Type B pancreatic cell (in vitro differentiated cells): ENCODE data around the gene TEAD1. TPM values are rescaled to one million over a fixed set of nuclear protein-coding genes. Genes with fewer than 3 reads are reported as not detected.

Source experiments
- DNase-seq: peaks from one replicate; pipeline ENCODE4 v3.0.0; 2021; ENCODE audit warnings: mixed read lengths; ENCODE audit not compliant: unreplicated experiment; ENCODE audit errors: extremely low spot score
- H3K27ac Mint-ChIP-seq: 2 replicates; pipeline ENCODE4 v1.8.0; 2021; ENCODE audit warnings: mild to moderate bottlenecking, mixed read lengths
- H3K27me3 Mint-ChIP-seq: 2 replicates; pipeline ENCODE4 v1.8.0; 2021; ENCODE audit warnings: mixed read lengths
- H3K36me3 Mint-ChIP-seq: 2 replicates; pipeline ENCODE4 v1.8.0; 2021; ENCODE audit warnings: mixed read lengths
- H3K4me1 Mint-ChIP-seq: one replicate; pipeline ENCODE4 v1.8.0; 2021; ENCODE audit warnings: mixed read lengths; ENCODE audit not compliant: unreplicated experiment
- H3K4me3 Mint-ChIP-seq: 2 replicates; pipeline ENCODE4 v1.8.0; 2021; ENCODE audit warnings: mild to moderate bottlenecking, mixed read lengths
- H3K9me3 Mint-ChIP-seq: 2 replicates; pipeline ENCODE4 v1.8.0; 2021; ENCODE audit warnings: mixed read lengths
- CTCF ChIP-seq: fragments of 200-600 bp; sonication (generic); conservative IDR thresholded peaks from 2 replicates; pipeline ENCODE4 v1.5.0; 2021; ENCODE audit warnings: antibody characterized with exemption, mild to moderate bottlenecking
- total RNA-seq: library from RNA; stranded (reverse); gene quantifications from 2 replicates; pipeline ENCODE4 v1.2.1, GENCODE V29; 2021; ENCODE audit warnings: low replicate concordance

TEAD1 gene
- total RNA-seq, 1 donor from 2014 or later, result 91.8 TPM

DNA sequence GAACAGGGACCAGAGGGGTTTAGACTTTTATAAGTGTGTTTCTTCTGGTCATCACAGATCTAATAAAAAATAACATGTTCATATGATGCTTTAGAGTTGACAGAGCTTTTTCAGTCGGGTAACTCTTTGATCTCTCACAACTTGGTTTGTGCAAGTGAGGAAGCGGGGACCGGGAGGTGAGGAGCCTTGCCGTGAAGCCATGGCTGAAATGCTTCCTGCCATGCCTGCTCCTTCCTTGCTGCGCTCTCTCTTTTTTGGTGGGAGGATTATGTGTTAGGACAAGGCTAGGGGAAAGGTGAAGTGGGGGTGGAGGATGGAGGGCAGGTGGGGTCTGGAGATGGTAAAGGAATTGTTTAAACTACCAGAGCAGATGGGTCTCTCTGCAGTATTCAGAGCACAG is 23.8 kb downstream of the TEAD1 start:
- DNase-seq, result no peak
- no peak for TF ChIP-seq CTCF
- no peaks in the 10 kb centered on the region for H3K9me3 Mint-ChIP-seq
- peaks cover 8% of the 10 kb centered on the region for H3K36me3 Mint-ChIP-seq
- H3K27ac Mint-ChIP-seq, result peak overlapping the region; percentile 86
- no peaks in the 10 kb centered on the region for H3K27me3 Mint-ChIP-seq
- H3K4me1 Mint-ChIP-seq, result peaks cover 86% of the 10 kb centered on the region
- peak overlapping the region; percentile 57 for H3K4me3 Mint-ChIP-seq

- peaks cover 14% of the 10 kb centered on the region for H3K36me3 Mint-ChIP-seq
- no peak for DNase-seq
These were observed 27.8 kb downstream of the TEAD1 start for GRCh38 chr11:12701811-12702592.

DNA sequence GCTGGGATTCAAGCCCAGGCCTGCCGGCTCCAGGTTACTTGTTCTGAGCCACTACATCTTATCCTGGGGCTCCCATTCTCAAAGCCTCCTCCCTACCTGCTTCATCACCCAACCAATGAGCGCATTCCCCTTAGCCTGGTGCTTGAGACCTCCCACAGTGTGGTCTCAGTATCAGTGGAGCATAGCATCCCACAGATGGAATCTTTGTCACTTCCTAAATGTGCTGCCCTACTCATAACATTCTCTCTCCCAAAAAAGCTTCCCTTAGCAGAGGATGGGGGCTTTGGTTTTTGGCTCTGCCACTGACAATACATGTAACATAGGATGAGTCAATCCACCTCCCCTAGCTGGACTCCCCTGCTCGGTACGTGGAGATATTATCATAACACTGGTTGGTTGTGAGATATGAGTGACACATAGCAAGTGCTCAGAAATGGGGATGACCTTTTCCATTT is 28.8 kb downstream of the TEAD1 start:
- H3K4me1 Mint-ChIP-seq, result peaks cover 84% of the 10 kb centered on the region
- no peaks in the 10 kb centered on the region for H3K9me3 Mint-ChIP-seq
- no peaks in the 10 kb centered on the region for H3K27me3 Mint-ChIP-seq
- no peak overlapping the region for H3K4me3 Mint-ChIP-seq
- peaks cover 14% of the 10 kb centered on the region for H3K36me3 Mint-ChIP-seq
- no peak for DNase-seq
- no peak overlapping the region for H3K27ac Mint-ChIP-seq
- no peak for TF ChIP-seq CTCF

More at GRCh38 chr11:12701811-12702592, 27.8 kb downstream of the TEAD1 start:
- H3K4me3 Mint-ChIP-seq, result no peak overlapping the region
- no peaks in the 10 kb centered on the region for H3K27me3 Mint-ChIP-seq
- peak overlapping the region; percentile 52 for H3K27ac Mint-ChIP-seq
- peaks cover 82% of the 10 kb centered on the region for H3K4me1 Mint-ChIP-seq
- no peaks in the 10 kb centered on the region for H3K9me3 Mint-ChIP-seq
- no peak for TF ChIP-seq CTCF

GRCh38 chr11:12704049-12704448 is 29.8 kb downstream of the TEAD1 start:
- DNase-seq, result no peak
- Mint-ChIP-seq H3K27me3 (no peaks in the 10 kb centered on the region), H3K36me3 (peaks cover 19% of the 10 kb centered on the region), H3K27ac (peak overlapping the region; percentile 48), H3K4me1 (peaks cover 87% of the 10 kb centered on the region), H3K4me3 (peak overlapping the region; percentile 46), H3K9me3 (no peaks in the 10 kb centered on the region)
- no peak for TF ChIP-seq CTCF

GRCh38 chr11:12705874-12706273 is 31.7 kb downstream of the TEAD1 start:
- Mint-ChIP-seq H3K27me3 (no peaks in the 10 kb centered on the region), H3K9me3 (no peaks in the 10 kb centered on the region), H3K27ac (no peak overlapping the region), H3K36me3 (peaks cover 26% of the 10 kb centered on the region), H3K4me1 (peaks cover 83% of the 10 kb centered on the region), H3K4me3 (no peak overlapping the region)
- DNase-seq, result no peak
- no peak for TF ChIP-seq CTCF
